PFSK-1 (cell line): ENCODE data around the gene NOL12.

Source experiments
- FOXP2 ChIP-seq: optimal IDR thresholded peaks from 2 replicates; pipeline ENCODE3; 2011; ENCODE audit warnings: borderline replicate concordance, control low read depth, inconsistent platforms; ENCODE audit not compliant: insufficient read depth; ENCODE audit errors: extremely low read length, extremely low read depth
- POLR2AphosphoS5 ChIP-seq: IDR thresholded peaks from 2 replicates; pipeline ENCODE4 v1.6.1; 2012; ENCODE audit warnings: low read depth, mild to moderate bottlenecking, control low read depth, low read length, moderate library complexity
- SIN3A ChIP-seq: IDR thresholded peaks from 2 replicates; pipeline ENCODE4 v1.6.1; 2012; ENCODE audit warnings: mild to moderate bottlenecking, low read length, moderate library complexity, borderline replicate concordance; ENCODE audit not compliant: insufficient read depth
- TAF1 ChIP-seq: IDR thresholded peaks from 2 replicates; pipeline ENCODE4 v1.6.1; 2012; ENCODE audit warnings: low read length, control low read depth, borderline replicate concordance; ENCODE audit not compliant: insufficient read depth
- TF ChIP-seq, protein P1 (sequence below), 2 experiments: IDR thresholded peaks; 2 replicates each; pipeline versions ENCODE4 v1.6.1 to v1.8.0; 2011 to 2012; ENCODE audit warnings: low read depth in 2 of 2, low read length in 2 of 2, control low read depth in 1 of 2, inconsistent platforms in 1 of 2, mild to moderate bottlenecking in 1 of 2, moderate library complexity in 1 of 2; ENCODE audit not compliant: insufficient read depth in 1 of 2

DNA sequence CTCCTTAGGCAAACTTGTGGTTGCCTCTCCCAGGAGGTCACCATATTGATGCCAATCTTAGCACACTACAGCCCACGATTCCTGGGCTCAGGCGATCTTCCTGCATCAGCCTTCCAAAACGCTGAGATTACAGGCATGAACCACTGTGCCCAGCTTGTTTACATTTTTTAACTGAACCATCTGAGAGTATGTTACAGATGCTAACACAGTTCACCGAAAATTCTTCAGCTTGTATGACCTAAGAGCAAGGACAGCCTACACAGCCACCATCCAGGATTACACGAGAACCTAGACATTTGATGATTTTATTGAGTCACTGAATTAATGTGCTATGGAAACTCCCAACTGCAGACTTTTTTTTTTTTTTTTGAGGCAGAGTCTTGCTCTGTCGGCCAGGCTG lies 16.6 kb upstream of the NOL12 start:
- TF ChIP-seq POLR2AphosphoS5: no peak
- TF ChIP-seq, protein P1, sequence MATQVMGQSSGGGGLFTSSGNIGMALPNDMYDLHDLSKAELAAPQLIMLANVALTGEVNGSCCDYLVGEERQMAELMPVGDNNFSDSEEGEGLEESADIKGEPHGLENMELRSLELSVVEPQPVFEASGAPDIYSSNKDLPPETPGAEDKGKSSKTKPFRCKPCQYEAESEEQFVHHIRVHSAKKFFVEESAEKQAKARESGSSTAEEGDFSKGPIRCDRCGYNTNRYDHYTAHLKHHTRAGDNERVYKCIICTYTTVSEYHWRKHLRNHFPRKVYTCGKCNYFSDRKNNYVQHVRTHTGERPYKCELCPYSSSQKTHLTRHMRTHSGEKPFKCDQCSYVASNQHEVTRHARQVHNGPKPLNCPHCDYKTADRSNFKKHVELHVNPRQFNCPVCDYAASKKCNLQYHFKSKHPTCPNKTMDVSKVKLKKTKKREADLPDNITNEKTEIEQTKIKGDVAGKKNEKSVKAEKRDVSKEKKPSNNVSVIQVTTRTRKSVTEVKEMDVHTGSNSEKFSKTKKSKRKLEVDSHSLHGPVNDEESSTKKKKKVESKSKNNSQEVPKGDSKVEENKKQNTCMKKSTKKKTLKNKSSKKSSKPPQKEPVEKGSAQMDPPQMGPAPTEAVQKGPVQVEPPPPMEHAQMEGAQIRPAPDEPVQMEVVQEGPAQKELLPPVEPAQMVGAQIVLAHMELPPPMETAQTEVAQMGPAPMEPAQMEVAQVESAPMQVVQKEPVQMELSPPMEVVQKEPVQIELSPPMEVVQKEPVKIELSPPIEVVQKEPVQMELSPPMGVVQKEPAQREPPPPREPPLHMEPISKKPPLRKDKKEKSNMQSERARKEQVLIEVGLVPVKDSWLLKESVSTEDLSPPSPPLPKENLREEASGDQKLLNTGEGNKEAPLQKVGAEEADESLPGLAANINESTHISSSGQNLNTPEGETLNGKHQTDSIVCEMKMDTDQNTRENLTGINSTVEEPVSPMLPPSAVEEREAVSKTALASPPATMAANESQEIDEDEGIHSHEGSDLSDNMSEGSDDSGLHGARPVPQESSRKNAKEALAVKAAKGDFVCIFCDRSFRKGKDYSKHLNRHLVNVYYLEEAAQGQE (IDR thresholded peaks at IDR 0.05; ENCODE audit: insufficient read depth in 1 of 2, low read depth in 2 of 2, low read length in 2 of 2): no peak
- no peak for TF ChIP-seq TAF1
- no peak for TF ChIP-seq SIN3A
- TF ChIP-seq FOXP2: no peak
